ENCODE data around the gene COL5A2. TPM values are rescaled to one million over a fixed set of nuclear protein-coding genes. Genes with fewer than 3 reads are reported as not detected.

COL5A2 gene
- total and polyA plus RNA-seq, 9 of the 15 experiments (the other 6 are each of a cell fraction or from before 2014, with no cell fraction given), result 0.01 to 0.54 (median 0.19) TPM

DNA sequence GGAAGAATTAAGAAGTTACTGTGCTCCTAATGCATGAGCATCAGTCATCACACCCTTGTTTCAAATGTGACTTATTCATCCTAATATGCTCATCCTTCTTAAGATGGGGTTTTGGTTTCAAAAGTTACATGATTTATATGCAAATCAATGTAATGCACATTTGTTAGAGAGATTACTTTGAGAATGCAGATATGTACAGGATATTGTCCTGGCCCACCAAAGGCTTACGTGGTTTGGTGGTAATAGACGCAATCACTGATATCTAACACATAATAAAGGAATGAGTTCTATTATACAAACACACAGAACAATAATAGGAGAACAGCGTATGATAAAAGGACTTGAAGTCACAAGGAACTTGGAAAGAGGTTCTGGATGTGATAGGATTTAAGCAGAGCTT lies 11.1 kb upstream of the COL5A2 start (continued):
- TF ChIP-seq RBFOX2 (IDR thresholded peaks at IDR 0.05; ENCODE audit: low read depth, low read length), result no peak
- TF ChIP-seq KLF13 (tag; IDR thresholded peaks at IDR 0.05; ENCODE audit: borderline replicate concordance, low read depth), result no peak

DNA sequence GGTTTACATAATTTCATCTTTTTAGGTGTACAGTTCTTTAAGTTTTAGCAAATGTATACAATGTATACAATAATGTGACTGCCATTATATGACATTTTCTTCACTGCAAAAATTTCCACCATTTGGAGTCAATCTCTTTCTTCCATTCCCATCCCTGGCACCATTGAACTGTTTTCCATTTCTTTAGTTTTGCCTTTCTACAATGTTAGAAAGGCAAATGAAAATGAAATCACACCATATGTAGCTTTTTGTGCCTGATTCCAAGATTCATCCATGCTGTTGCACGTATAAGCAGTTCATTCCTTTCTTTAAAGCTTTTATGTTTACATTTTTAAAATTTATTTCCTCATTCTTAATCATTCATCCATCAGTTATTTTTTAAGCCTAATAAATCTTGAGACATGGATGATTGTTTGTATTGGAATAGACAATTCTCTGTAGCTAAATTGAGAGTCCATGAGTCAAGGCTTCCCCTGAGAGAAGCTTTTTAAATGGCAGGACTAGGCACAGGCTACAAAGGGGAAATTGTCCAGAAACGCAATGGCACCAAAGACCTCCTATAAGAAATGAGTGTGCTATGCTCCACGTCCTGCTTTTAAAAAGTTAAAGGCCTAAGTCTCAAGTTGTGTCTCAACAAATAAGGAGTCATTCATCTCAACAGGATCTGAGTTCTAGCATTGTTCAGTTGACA lies 8.7 kb upstream of the COL5A2 start:
- Histone ChIP-seq H3K4me3 (no peak overlapping the region), H3K36me3 (ENCODE audit: control insufficient read depth, insufficient read depth, low read length) (no peaks in the 10 kb centered on the region), H4K20me1 (replicated peaks; ENCODE audit: control insufficient read depth, insufficient read depth, low read length) (no peaks in the 10 kb centered on the region), H3K9ac (ENCODE audit: insufficient read depth in 1 of 2, low read depth in 2 of 2, low read length in 2 of 2) (no peak overlapping the region), H2AFZ (ENCODE audit: low read depth, low read length) (no peak overlapping the region), H3K79me2 (ENCODE audit: control insufficient read depth, insufficient read depth, low read length) (no peaks in the 10 kb centered on the region), H3K9me3 (replicated peaks; ENCODE audit: control insufficient read depth, insufficient read depth, low read depth, low read length) (no peaks in the 10 kb centered on the region), H3K27me3 (ENCODE audit: control insufficient read depth in 2 of 2, insufficient read depth in 2 of 2, low read length in 2 of 2) (no peaks in the 10 kb centered on the region), H3K4me2 (ENCODE audit: insufficient read depth, low read length) (no peak overlapping the region), H3K27ac (ENCODE audit: extremely low read depth, low read depth, low read length) (no peak overlapping the region), H3K9me1 (ENCODE audit: control insufficient read depth, insufficient read depth, low read length) (no peaks in the 10 kb centered on the region), H3K4me1 (replicated peaks in 1 of 2; ENCODE audit: control insufficient read depth in 2 of 2, insufficient read depth in 2 of 2, low read length in 2 of 2) (no peaks in the 10 kb centered on the region)
- CTCF ChIA-PET (ENCODE audit: low intra/inter-chr PET ratio), result no interaction called here
- intact Hi-C loops (cut with micrococcal nuclease) (no loop called here), in situ Hi-C loops (cut with MboI) (no loop called here)
- TF ChIP-seq MED1 (CRISPR knock-in tag; IDR thresholded peaks at IDR 0.05; ENCODE audit: borderline replicate concordance) (no peak), NBN (IDR thresholded peaks at IDR 0.05; ENCODE audit: low read depth) (no peak), CEBPG (CRISPR knock-in tag; IDR thresholded peaks at IDR 0.05) (no peak), CEBPG (tag; conservative IDR thresholded peaks at IDR 0.05 in 1 of 2, IDR thresholded peaks at IDR 0.05 in 1 of 2) (no peak), HCFC1 (IDR thresholded peaks at IDR 0.05; ENCODE audit: low read depth, low read length) (no peak), SIRT6 (IDR thresholded peaks at IDR 0.05; ENCODE audit: low read depth, low read length) (no peak), CBFB (CRISPR knock-in tag; IDR thresholded peaks at IDR 0.05) (no peak)
- FAIRE-seq (no peak), ATAC-seq (no peak), DNase-seq (ENCODE audit: extremely low read depth in 1 of 4, low spot score in 3 of 4) (no peak)
- 5% methylated on average over 3 of the region's 3 CpGs for WGBS (ENCODE audit: insufficient coverage, low coverage, missing lambda C conversion rate)
- BruUV-seq (replicated peaks), result no TSS peak
- POLR2A ChIA-PET, result no interaction called here
